Prostate gland (tissue), 2 donors: ENCODE data around the gene IGSF6. TPM values are rescaled to one million over a fixed set of nuclear protein-coding genes. Genes with fewer than 3 reads are reported as not detected.
"Not testable (repeated sequence)": the region's sequence is repeated elsewhere in the genome, so short reads cannot be mapped to it uniquely, and the experiment has no call there.

Experiments used
- DNase-seq: peaks from one replicate; pipeline ENCODE4 v3.0.0-alpha.2; 2019; ENCODE audit warnings: low spot score
- H3K27ac ChIP-seq, 2 donors: fragments of 200-600 bp; sonication (generic); 2 replicates each; pipeline ENCODE4 v1.5.1; 2017 to 2019
- H3K27me3 ChIP-seq: fragments of 200-600 bp; sonication (generic); replicated peaks from 2 replicates; pipeline ENCODE4 v1.5.1; 2019; ENCODE audit not compliant: insufficient read depth
- H3K36me3 ChIP-seq, 2 donors: fragments of 200-600 bp; sonication (generic); 1 replicate in 1 of 2; 2 replicates in 1 of 2; pipeline versions ENCODE4 v1.5.1 to v1.8.1; 2017 to 2019
- H3K4me1 ChIP-seq: fragments of 200-600 bp; sonication (generic); replicated peaks from 2 replicates; pipeline ENCODE4 v1.5.1; 2019
- H3K4me3 ChIP-seq, 2 donors: fragments of 200-600 bp; sonication (generic); 2 replicates each; pipeline ENCODE4 v1.5.1; 2017 to 2019
- H3K9me3 ChIP-seq: fragments of 200-600 bp; sonication (generic); 2 replicates; pipeline ENCODE4 v1.5.1; 2017
- CTCF ChIP-seq, 4 experiments: fragments of 200-600 bp in 2 of 4; fragments of 450-650 bp in 2 of 4; sonication (generic) in 2 of 4; IDR thresholded peaks; 1 replicate in 3 of 4; 2 replicates in 1 of 4; pipeline ENCODE4 v1.5.1; 2016 to 2019; ENCODE audit warnings: antibody characterized with exemption in 4 of 4, mild to moderate bottlenecking in 2 of 4, moderate library complexity in 2 of 4
- POLR2A ChIP-seq: fragments of 450-650 bp; IDR thresholded peaks from one replicate; pipeline ENCODE4 v1.6.1; 2016; ENCODE audit warnings: antibody characterized with exemption, mild to moderate bottlenecking
- POLR2AphosphoS5 ChIP-seq: sonication (generic); formaldehyde crosslinking; IDR thresholded peaks from one replicate; pipeline ENCODE4 v1.6.1; 2017; ENCODE audit warnings: antibody characterized with exemption
- WGBS: methylation state at CpG from one replicate; pipeline ENCODE4 v1.1.5; 2018; 5-methylcytosine and 5-hydroxymethylcytosine counted together
- intact Hi-C: fragments of 100-400 bp; cut with DNase I; formaldehyde crosslinking; loops from one replicate; pipeline ENCODE4 v1.14.2; 2022
- total RNA-seq, 2 donors: library from RNA; depleted of rRNA; stranded (reverse); fragments of >200 nt; gene quantifications; one replicate each; pipeline ENCODE4 v1.1.0, GENCODE V29; 2016

The IGSF6 gene
- total RNA-seq, 2 donors from 2014 or later, result 4.5 TPM; not detected in 1

- TF ChIP-seq POLR2A (no peak), CTCF (IDR thresholded peaks at IDR 0.05) (no peak), POLR2AphosphoS5 (no peak)
Observed at GRCh38 chr16:21637032-21637968, 15.1 kb downstream of the IGSF6 start.

GRCh38 chr16:21635694-21636093 lies 16.7 kb downstream of the IGSF6 start:
- H3K27me3 ChIP-seq, intact Hi-C loops, DNase-seq, H3K4me1 ChIP-seq, H3K36me3 ChIP-seq, H3K27ac ChIP-seq, H3K9me3 ChIP-seq, H3K4me3 ChIP-seq: not testable (repeated sequence)
- whole genome bisulfite sequencing, result 94% methylated on average over 9 of the region's 9 CpGs

More at GRCh38 chr16:21637032-21637968, 15.1 kb downstream of the IGSF6 start:
- H3K36me3 ChIP-seq, result no peaks in the 10 kb centered on the region
- no peaks in the 10 kb centered on the region for H3K4me1 ChIP-seq
- H3K9me3 ChIP-seq, result no peaks in the 10 kb centered on the region
- H3K27me3 ChIP-seq, result no peaks in the 10 kb centered on the region
- intact Hi-C loops, result no loop called here
- no peak overlapping the region for H3K4me3 ChIP-seq
- WGBS, result 94% methylated on average over 34 of the region's 37 CpGs
- no peak overlapping the region for H3K27ac ChIP-seq
- no peak for DNase-seq

- no peaks in the 10 kb centered on the region for H3K36me3 ChIP-seq
- TF ChIP-seq CTCF (IDR thresholded peaks at IDR 0.05) (no peak), POLR2A (no peak), POLR2AphosphoS5 (no peak)
- WGBS, result 86% methylated on average over 5 of the region's 5 CpGs
- H3K27me3 ChIP-seq, result no peaks in the 10 kb centered on the region
- intact Hi-C loops, result no loop called here
- no peak for DNase-seq
- H3K9me3 ChIP-seq, result no peaks in the 10 kb centered on the region
- H3K27ac ChIP-seq, result no peak overlapping the region
- H3K4me3 ChIP-seq, result no peak overlapping the region
- H3K4me1 ChIP-seq, result no peaks in the 10 kb centered on the region
Observed at GRCh38 chr16:21634216-21634615, 18.2 kb downstream of the IGSF6 start.

GRCh38 chr16:21631951-21632575 lies 20.3 kb downstream of the IGSF6 start:
- 93% methylated on average over 5 of the region's 5 CpGs for WGBS

DNA sequence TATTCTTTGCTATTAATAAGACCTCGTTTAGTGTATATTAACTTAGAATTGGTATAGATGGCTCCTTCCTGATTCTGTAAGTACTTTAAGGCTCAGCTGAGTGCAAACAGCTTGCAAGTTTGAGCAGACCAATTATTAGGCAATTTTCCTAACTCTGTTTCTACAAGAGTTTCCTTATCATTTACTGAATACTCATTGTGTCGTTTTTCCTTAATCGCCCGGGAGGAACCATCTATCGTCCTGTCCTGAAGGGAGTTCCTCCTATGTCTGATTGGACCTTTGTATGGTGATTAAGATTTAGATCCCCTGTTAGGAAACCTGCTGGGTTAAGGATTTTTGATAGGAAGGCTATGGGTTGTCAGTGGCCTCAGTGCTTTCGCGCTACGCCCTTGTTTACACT lies 21.0 kb downstream of the IGSF6 start:
- H3K9me3 ChIP-seq, intact Hi-C loops, DNase-seq, H3K4me1 ChIP-seq, H3K27ac ChIP-seq, H3K27me3 ChIP-seq, H3K4me3 ChIP-seq, H3K36me3 ChIP-seq: not testable (repeated sequence)
- 65% methylated on average over 8 of the region's 8 CpGs for WGBS

More at GRCh38 chr16:21631951-21632575, 20.3 kb downstream of the IGSF6 start:
- H3K9me3 ChIP-seq, intact Hi-C loops, H3K27ac ChIP-seq, H3K4me3 ChIP-seq, H3K4me1 ChIP-seq, H3K27me3 ChIP-seq, DNase-seq, H3K36me3 ChIP-seq: not testable (repeated sequence)

- H3K4me1 ChIP-seq, H3K27ac ChIP-seq, intact Hi-C loops, H3K4me3 ChIP-seq, DNase-seq, H3K36me3 ChIP-seq, H3K27me3 ChIP-seq, H3K9me3 ChIP-seq: not testable (repeated sequence)
- 51% methylated on average over 6 of the region's 6 CpGs for WGBS
Observed at GRCh38 chr16:21630866-21631265, 21.5 kb downstream of the IGSF6 start.

GRCh38 chr16:21629616-21630539 lies 22.5 kb downstream of the IGSF6 start:
- intact Hi-C loops, H3K36me3 ChIP-seq, DNase-seq, H3K4me3 ChIP-seq, H3K9me3 ChIP-seq, H3K4me1 ChIP-seq, H3K27me3 ChIP-seq, H3K27ac ChIP-seq: not testable (repeated sequence)
- WGBS, result 96% methylated on average over 36 of the region's 37 CpGs
